ENCODE data around the gene OTUD6A. TPM values are rescaled to one million over a fixed set of nuclear protein-coding genes. Genes with fewer than 3 reads are reported as not detected.

OTUD6A gene
- total RNA-seq, 1 donor from 2014 or later = not detected

Other genes with a start within 250 kb of the OTUD6A start
- not detected in 2 replicates for gene AWAT2, start 12.5 kb upstream of the OTUD6A start, total RNA-seq
- 43.0 and 62.2 TPM in 2 replicates for gene IGBP1, start 71.0 kb downstream of the OTUD6A start, total RNA-seq
- not detected in 2 replicates for gene DGAT2L6, start 115.0 kb downstream of the OTUD6A start, total RNA-seq
- gene AWAT1, start 172.2 kb downstream of the OTUD6A start, total RNA-seq = not detected in 2 replicates
- not detected in 2 replicates for gene P2RY4, start 197.7 kb downstream of the OTUD6A start, total RNA-seq
- gene ARR3, start 205.9 kb downstream of the OTUD6A start, total RNA-seq = not detected in 2 replicates
- not detected in 2 replicates for gene RAB41, start 219.7 kb downstream of the OTUD6A start, total RNA-seq
- 63.0 and 70.0 TPM in 2 replicates for gene PDZD11, start 227.5 kb downstream of the OTUD6A start, total RNA-seq
- gene KIF4A, start 227.6 kb downstream of the OTUD6A start, total RNA-seq = 26.8 and 28.6 TPM in 2 replicates